ENCODE measurements around the gene MBLAC1.
A peak's percentile ranks its signal among the peaks of the same experiment; 100 is the strongest.

The MBLAC1 gene

GRCh38 chr7:100157334-100158228 lies 30.8 kb downstream of the MBLAC1 start:
- Histone ChIP-seq H3K27me3 (replicated peaks in 2 of 5; ENCODE audit: control insufficient read depth in 4 of 5, insufficient read depth in 5 of 5, low read length in 4 of 5) (no peaks in the 10 kb centered on the region), H3K9me3 (ENCODE audit: control extremely low read depth in 1 of 5, control insufficient read depth in 4 of 5, insufficient read depth in 2 of 5, low read depth in 1 of 5, low read length in 4 of 5) (no peaks in the 10 kb centered on the region), H3K27ac (ENCODE audit: insufficient read depth in 1 of 2, low read depth in 1 of 2, low read length in 2 of 2, poor library complexity in 1 of 2, severe bottlenecking in 2 of 2) (peak overlapping the region; percentile 40 to 76), H3K36me3 (ENCODE audit: control insufficient read depth in 4 of 4, insufficient read depth in 4 of 4, low read length in 3 of 4) (peaks cover 4 to 40% (median 26%) of the 10 kb centered on the region in 4 experiments), H3K4me3 (ENCODE audit: control insufficient read depth in 1 of 7, extremely low read depth in 1 of 7, insufficient read depth in 4 of 7, low read depth in 2 of 7, low read length in 6 of 7) (peak overlapping the region; percentile 68 to 91 (median 81)), H3K4me1 (ENCODE audit: control extremely low read depth in 1 of 4, control insufficient read depth in 4 of 4, insufficient read depth in 4 of 4, low read length in 3 of 4) (peaks cover 0 to 29% (median 21%) of the 10 kb centered on the region in 4 experiments)
- ChIA-PET CTCF (interaction anchor here (0.8 to 4.6 kb wide), 5 partner anchors 9 to 33 kb away, joined by 3 to 21 read pairs (median 5); partner anchors contain the start of gene LAMTOR4), POLR2A (no interaction called here)
- 63% methylated on average over 20 of the region's 32 CpGs for WGBS (ENCODE audit: insufficient coverage)
- peak in 1 of 3 donors; percentile 10 for DNase-seq

- POLR2A ChIA-PET, result no interaction called here
Observed at GRCh38 chr7:100158229-100159098, 31.7 kb downstream of the MBLAC1 start, which contains the start of gene TRAPPC14. Gene TRAPPC14, minus strand, starts transcription at chr7:100158723. Its CDS starts 224 bp downstream, at chr7:100158499.

GRCh38 chr7:100159099-100159623 lies 32.4 kb downstream of the MBLAC1 start:
- CTCF ChIA-PET, result interaction anchor here (1.2 to 1.5 kb wide), 3 partner anchors 9 to 28 kb away, joined by 3 to 4 read pairs (median 3); partner anchors contain the start of gene GAL3ST4
- Histone ChIP-seq H3K4me3 (ENCODE audit: control insufficient read depth in 1 of 7, extremely low read depth in 1 of 7, insufficient read depth in 4 of 7, low read depth in 2 of 7, low read length in 6 of 7) (peak overlapping the region; percentile 68 to 91 (median 81)), H3K4me1 (ENCODE audit: control extremely low read depth in 1 of 4, control insufficient read depth in 4 of 4, insufficient read depth in 4 of 4, low read length in 3 of 4) (peaks cover 0 to 25% (median 21%) of the 10 kb centered on the region in 4 experiments), H3K27me3 (replicated peaks in 2 of 5; ENCODE audit: control insufficient read depth in 4 of 5, insufficient read depth in 5 of 5, low read length in 4 of 5) (peaks cover 0 to 2% (median 0%) of the 10 kb centered on the region in 5 experiments), H3K36me3 (ENCODE audit: control insufficient read depth in 4 of 4, insufficient read depth in 4 of 4, low read length in 3 of 4) (peaks cover 2 to 28% (median 16%) of the 10 kb centered on the region in 4 experiments), H3K27ac (ENCODE audit: insufficient read depth in 1 of 2, low read depth in 1 of 2, low read length in 2 of 2, poor library complexity in 1 of 2, severe bottlenecking in 2 of 2) (peak overlapping the region; percentile 40 to 76), H3K9me3 (ENCODE audit: control extremely low read depth in 1 of 5, control insufficient read depth in 4 of 5, insufficient read depth in 2 of 5, low read depth in 1 of 5, low read length in 4 of 5) (no peaks in the 10 kb centered on the region)
- WGBS (ENCODE audit: insufficient coverage), result 100% methylated on average over 2 of the region's 7 CpGs
- POLR2A ChIA-PET, result no interaction called here
- DNase-seq, result peak in 1 of 3 donors; percentile 43

More at GRCh38 chr7:100158229-100159098, 31.7 kb downstream of the MBLAC1 start, which contains the start of gene TRAPPC14:
- Histone ChIP-seq H3K36me3 (ENCODE audit: control insufficient read depth in 4 of 4, insufficient read depth in 4 of 4, low read length in 3 of 4) (peaks cover 4 to 35% (median 22%) of the 10 kb centered on the region in 4 experiments), H3K27ac (ENCODE audit: insufficient read depth in 1 of 2, low read depth in 1 of 2, low read length in 2 of 2, poor library complexity in 1 of 2, severe bottlenecking in 2 of 2) (peak within 1 kb of the TSS; percentile 40 to 76), H3K9me3 (ENCODE audit: control extremely low read depth in 1 of 5, control insufficient read depth in 4 of 5, insufficient read depth in 2 of 5, low read depth in 1 of 5, low read length in 4 of 5) (no peaks in the 10 kb centered on the region), H3K4me1 (ENCODE audit: control extremely low read depth in 1 of 4, control insufficient read depth in 4 of 4, insufficient read depth in 4 of 4, low read length in 3 of 4) (peaks cover 0 to 25% (median 21%) of the 10 kb centered on the region in 4 experiments), H3K4me3 (ENCODE audit: control insufficient read depth in 1 of 7, extremely low read depth in 1 of 7, insufficient read depth in 4 of 7, low read depth in 2 of 7, low read length in 6 of 7) (peak within 1 kb of the TSS; percentile 68 to 91 (median 81)), H3K27me3 (replicated peaks in 2 of 5; ENCODE audit: control insufficient read depth in 4 of 5, insufficient read depth in 5 of 5, low read length in 4 of 5) (peaks cover 0 to 2% (median 0%) of the 10 kb centered on the region in 5 experiments)
- CTCF ChIA-PET, result interaction anchor here (1.2 to 4.6 kb wide), 2 partner anchors 21 to 25 kb away, joined by 3 to 21 read pairs; no protein-coding TSS in a partner anchor
- DNase-seq, result peak; percentile 85 to 90 (median 88)
- 0% methylated on average over 77 of the region's 87 CpGs for WGBS (ENCODE audit: insufficient coverage)

- CTCF ChIA-PET, result interaction anchor here (1.2 to 1.5 kb wide), 3 partner anchors 8 to 29 kb away, joined by 3 to 4 read pairs (median 3); partner anchors contain the start of gene GAL3ST4
- H3K9me3 ChIP-seq (ENCODE audit: control extremely low read depth in 1 of 5, control insufficient read depth in 4 of 5, insufficient read depth in 2 of 5, low read depth in 1 of 5, low read length in 4 of 5), result no peaks in the 10 kb centered on the region
- H3K27ac ChIP-seq (ENCODE audit: insufficient read depth in 1 of 2, low read depth in 1 of 2, low read length in 2 of 2, poor library complexity in 1 of 2, severe bottlenecking in 2 of 2), result no peak overlapping the region
- H3K36me3 ChIP-seq (ENCODE audit: control insufficient read depth in 4 of 4, insufficient read depth in 4 of 4, low read length in 3 of 4), result peaks cover 2 to 19% (median 9%) of the 10 kb centered on the region in 4 experiments
- POLR2A ChIA-PET, result no interaction called here
- WGBS (ENCODE audit: insufficient coverage), result 98% methylated on average over 17 of the region's 18 CpGs
- H3K27me3 ChIP-seq (replicated peaks in 2 of 5; ENCODE audit: control insufficient read depth in 4 of 5, insufficient read depth in 5 of 5, low read length in 4 of 5), result peaks cover 0 to 2% (median 0%) of the 10 kb centered on the region in 5 experiments
- no peak overlapping the region for H3K4me3 ChIP-seq (ENCODE audit: control insufficient read depth in 1 of 7, extremely low read depth in 1 of 7, insufficient read depth in 4 of 7, low read depth in 2 of 7, low read length in 6 of 7)
- DNase-seq, result no peak
- peaks cover 0 to 25% (median 21%) of the 10 kb centered on the region in 4 experiments for H3K4me1 ChIP-seq (ENCODE audit: control extremely low read depth in 1 of 4, control insufficient read depth in 4 of 4, insufficient read depth in 4 of 4, low read length in 3 of 4)
Observed at GRCh38 chr7:100160067-100160466, 33.3 kb downstream of the MBLAC1 start.

GRCh38 chr7:100163006-100163531 lies 36.3 kb downstream of the MBLAC1 start:
- CTCF ChIA-PET, result interaction anchor here (1.1 kb wide), 1 partner anchor 16 kb away, joined by 3 read pairs; no protein-coding TSS in a partner anchor
- H3K9me3 ChIP-seq (ENCODE audit: control extremely low read depth in 1 of 5, control insufficient read depth in 4 of 5, insufficient read depth in 2 of 5, low read depth in 1 of 5, low read length in 4 of 5), result no peaks in the 10 kb centered on the region
- H3K4me3 ChIP-seq (ENCODE audit: control insufficient read depth in 1 of 7, extremely low read depth in 1 of 7, insufficient read depth in 4 of 7, low read depth in 2 of 7, low read length in 6 of 7), result no peak overlapping the region
- POLR2A ChIA-PET, result no interaction called here
- peaks cover 0 to 24% (median 20%) of the 10 kb centered on the region in 4 experiments for H3K4me1 ChIP-seq (ENCODE audit: control extremely low read depth in 1 of 4, control insufficient read depth in 4 of 4, insufficient read depth in 4 of 4, low read length in 3 of 4)
- 95% methylated on average over 5 of the region's 6 CpGs for WGBS (ENCODE audit: insufficient coverage)
- H3K27me3 ChIP-seq (replicated peaks in 2 of 5; ENCODE audit: control insufficient read depth in 4 of 5, insufficient read depth in 5 of 5, low read length in 4 of 5), result peaks cover 0 to 16% (median 14%) of the 10 kb centered on the region in 5 experiments
- no peak for DNase-seq
- H3K27ac ChIP-seq (ENCODE audit: insufficient read depth in 1 of 2, low read depth in 1 of 2, low read length in 2 of 2, poor library complexity in 1 of 2, severe bottlenecking in 2 of 2), result no peak overlapping the region
- H3K36me3 ChIP-seq (ENCODE audit: control insufficient read depth in 4 of 4, insufficient read depth in 4 of 4, low read length in 3 of 4), result no peaks in the 10 kb centered on the region

GRCh38 chr7:100163871-100164270 lies 37.1 kb downstream of the MBLAC1 start:
- Histone ChIP-seq H3K4me3 (ENCODE audit: control insufficient read depth in 1 of 7, extremely low read depth in 1 of 7, insufficient read depth in 4 of 7, low read depth in 2 of 7, low read length in 6 of 7) (no peak overlapping the region), H3K9me3 (ENCODE audit: control extremely low read depth in 1 of 5, control insufficient read depth in 4 of 5, insufficient read depth in 2 of 5, low read depth in 1 of 5, low read length in 4 of 5) (no peaks in the 10 kb centered on the region), H3K36me3 (ENCODE audit: control insufficient read depth in 4 of 4, insufficient read depth in 4 of 4, low read length in 3 of 4) (no peaks in the 10 kb centered on the region), H3K27ac (ENCODE audit: insufficient read depth in 1 of 2, low read depth in 1 of 2, low read length in 2 of 2, poor library complexity in 1 of 2, severe bottlenecking in 2 of 2) (no peak overlapping the region), H3K4me1 (ENCODE audit: control extremely low read depth in 1 of 4, control insufficient read depth in 4 of 4, insufficient read depth in 4 of 4, low read length in 3 of 4) (peaks cover 0 to 31% (median 28%) of the 10 kb centered on the region in 4 experiments), H3K27me3 (replicated peaks in 2 of 5; ENCODE audit: control insufficient read depth in 4 of 5, insufficient read depth in 5 of 5, low read length in 4 of 5) (peaks cover 0 to 24% (median 14%) of the 10 kb centered on the region in 5 experiments)
- CTCF ChIA-PET, result no interaction called here
- no peak for DNase-seq
- WGBS (ENCODE audit: insufficient coverage), result 100% methylated on average over 3 of the region's 5 CpGs
- POLR2A ChIA-PET, result no interaction called here

Measured in common myeloid progenitor, CD34-positive (primary cell).